GM18498 (cell line): ENCODE measurements around the gene P2RY8.
"Not testable (repeated sequence)": the region's sequence is repeated elsewhere in the genome, so short reads cannot be mapped to it uniquely, and the experiment has no call there.

Experiments used
- ATAC-seq: cut with Tn5 transposase; IDR thresholded peaks from one replicate; pipeline ENCODE4 v1.9.1; 2021; ENCODE audit warnings: mild to moderate bottlenecking, moderate library complexity; ENCODE audit not compliant: unreplicated experiment

P2RY8 gene

GRCh38 chrX:1447969-1448572 is 88.9 kb downstream of the P2RY8 start:
- ATAC-seq = not testable (repeated sequence)

DNA sequence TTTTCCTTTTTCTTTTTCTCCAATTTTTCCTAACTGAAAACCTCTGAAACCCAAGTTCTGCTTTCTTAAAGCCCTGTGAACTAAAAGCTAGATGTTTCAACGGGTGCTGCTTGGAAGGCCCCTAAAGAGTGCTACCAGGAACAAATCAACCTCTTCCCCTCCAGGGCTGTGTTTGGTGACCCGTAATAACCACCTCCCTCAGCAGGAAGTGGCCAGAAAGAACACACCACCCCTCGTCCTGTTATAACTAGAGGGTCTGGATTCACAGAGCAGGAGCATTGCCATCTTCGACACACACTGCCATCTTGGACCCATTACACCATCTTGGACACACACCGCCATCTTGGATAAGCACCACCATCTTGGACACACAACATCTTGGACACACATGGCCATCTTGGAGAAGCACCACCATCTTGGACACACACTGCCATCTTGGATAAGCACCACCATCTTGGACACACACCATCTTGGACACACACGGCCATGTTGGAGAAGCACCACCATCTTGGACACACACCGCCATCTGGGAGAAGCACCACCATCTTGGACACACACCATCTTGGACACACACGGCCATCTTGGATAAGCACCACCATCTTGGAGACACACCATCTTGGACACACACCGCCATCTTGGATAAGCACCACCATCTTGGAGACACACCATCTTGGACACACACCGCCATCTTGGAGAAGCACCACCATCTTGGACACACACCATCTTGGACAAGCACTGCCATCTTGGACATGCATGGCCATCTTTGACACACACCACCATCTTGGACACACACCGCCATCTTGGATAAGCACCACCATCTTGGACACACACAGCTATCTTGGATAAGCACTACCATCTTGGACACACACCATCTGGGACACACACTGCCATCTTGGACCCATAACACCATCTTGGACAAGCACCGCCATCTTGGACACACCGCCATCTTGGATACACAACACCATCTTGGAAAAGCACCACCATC is 89.7 kb downstream of the P2RY8 start:
- ATAC-seq = not testable (repeated sequence)

DNA sequence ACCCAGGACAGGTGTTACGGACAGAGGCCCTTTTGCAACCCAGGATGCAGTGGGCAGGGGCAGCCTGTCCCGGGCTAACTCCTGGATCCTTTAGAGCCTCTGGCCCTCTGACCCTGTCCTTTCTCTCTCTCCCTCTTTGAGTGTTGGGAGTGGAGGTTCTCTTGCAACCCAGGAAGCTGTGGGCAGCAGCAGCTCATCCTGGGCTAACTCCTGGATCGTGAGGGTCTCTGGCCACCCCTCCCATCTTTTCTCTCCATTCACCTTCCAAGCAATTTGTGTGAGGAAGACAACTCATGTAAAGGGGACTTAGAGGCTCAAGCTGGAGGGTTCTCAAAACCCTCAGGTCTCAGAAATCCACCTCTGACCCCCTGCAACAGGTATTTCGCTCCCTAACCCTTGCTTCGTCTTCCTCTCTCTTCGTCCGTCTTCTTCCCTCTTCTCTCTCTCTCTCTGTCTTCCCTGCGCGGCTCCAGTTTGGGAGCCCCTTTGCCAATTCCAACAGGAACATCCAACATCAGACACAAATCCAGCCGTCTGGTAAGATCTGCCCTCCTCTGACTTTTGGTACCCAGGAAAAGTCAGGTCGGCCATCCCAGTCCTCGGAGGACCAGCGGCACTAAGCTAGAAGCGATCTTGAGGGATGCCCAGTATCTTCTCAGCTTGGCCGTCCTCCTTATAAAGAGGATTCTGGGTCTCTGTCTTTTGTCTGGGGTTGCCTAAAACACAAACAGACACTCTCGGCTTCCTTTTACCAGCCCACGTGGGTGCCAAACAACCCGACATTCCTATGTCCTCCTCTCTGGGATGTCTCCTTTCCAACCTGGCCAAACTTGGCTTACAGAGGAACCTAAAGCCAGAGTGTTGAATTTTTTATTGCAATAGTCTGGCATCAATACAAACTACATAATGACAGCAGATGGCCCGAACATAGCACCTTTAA is 92.2 kb downstream of the P2RY8 start:
- ATAC-seq = no peak

- ATAC-seq = no peak
These were observed 93.4 kb downstream of the P2RY8 start for GRCh38 chrX:1443496-1444075.

DNA sequence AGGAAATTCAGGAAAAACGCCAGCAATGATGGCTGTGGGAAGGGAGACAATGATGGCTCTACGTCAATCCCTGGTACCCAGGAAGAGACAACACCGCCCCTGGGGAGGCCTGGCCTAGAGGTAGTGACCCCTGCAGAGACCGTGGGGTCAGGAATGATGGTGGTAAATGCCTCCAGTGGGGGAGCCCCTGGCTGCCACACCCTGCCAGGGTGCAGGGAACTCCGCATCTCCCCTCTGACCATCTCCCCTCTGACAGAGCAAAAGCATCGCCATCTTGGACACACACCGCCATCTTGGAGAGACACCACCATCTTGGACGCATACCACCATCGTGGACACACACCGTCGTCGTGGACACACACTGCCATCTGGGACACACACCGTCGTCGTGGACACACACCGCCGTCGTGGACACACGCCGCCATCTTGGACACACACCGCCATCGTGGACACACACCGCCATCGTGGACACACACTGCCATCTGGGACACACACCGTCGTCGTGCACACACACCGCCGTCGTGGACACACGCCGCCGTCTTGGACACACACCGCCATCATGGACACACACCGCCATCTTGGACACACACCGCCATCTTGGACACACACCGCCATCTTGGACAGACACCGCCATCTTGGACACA is 94.1 kb downstream of the P2RY8 start:
- no peak for ATAC-seq

- no peak for ATAC-seq
These were observed 94.8 kb downstream of the P2RY8 start for GRCh38 chrX:1442016-1442665.

- ATAC-seq = no peak
These were observed 96.5 kb downstream of the P2RY8 start for GRCh38 chrX:1440506-1440905.

GRCh38 chrX:1435241-1435895 is 101.6 kb downstream of the P2RY8 start:
- ATAC-seq = no peak

GRCh38 chrX:1434871-1435240 is 102.1 kb downstream of the P2RY8 start:
- no peak for ATAC-seq

GRCh38 chrX:1433646-1434357 is 103.2 kb downstream of the P2RY8 start:
- no peak for ATAC-seq

DNA sequence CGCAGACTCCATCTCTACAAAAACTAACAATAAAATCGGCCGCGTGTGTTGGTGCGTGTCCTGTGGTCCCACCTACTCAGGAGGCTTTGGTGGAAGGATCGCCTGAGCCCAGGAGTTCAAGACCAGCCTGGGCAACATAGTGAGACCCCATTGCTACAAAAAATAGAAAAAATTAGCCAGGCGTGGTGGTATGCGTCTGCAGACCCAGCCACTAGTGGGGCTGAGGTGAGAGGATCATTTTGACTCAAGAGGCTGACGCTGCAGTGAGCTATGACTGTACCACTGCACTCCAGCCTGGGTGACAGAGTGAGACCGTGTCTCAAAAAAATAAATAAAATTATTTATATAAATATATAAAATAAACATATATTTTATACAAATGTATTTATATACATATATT is 106.5 kb downstream of the P2RY8 start:
- no peak for ATAC-seq

GRCh38 chrX:1427756-1428155 is 109.2 kb downstream of the P2RY8 start:
- no peak for ATAC-seq

GRCh38 chrX:1426321-1426720 is 110.7 kb downstream of the P2RY8 start:
- ATAC-seq = not testable (repeated sequence)

DNA sequence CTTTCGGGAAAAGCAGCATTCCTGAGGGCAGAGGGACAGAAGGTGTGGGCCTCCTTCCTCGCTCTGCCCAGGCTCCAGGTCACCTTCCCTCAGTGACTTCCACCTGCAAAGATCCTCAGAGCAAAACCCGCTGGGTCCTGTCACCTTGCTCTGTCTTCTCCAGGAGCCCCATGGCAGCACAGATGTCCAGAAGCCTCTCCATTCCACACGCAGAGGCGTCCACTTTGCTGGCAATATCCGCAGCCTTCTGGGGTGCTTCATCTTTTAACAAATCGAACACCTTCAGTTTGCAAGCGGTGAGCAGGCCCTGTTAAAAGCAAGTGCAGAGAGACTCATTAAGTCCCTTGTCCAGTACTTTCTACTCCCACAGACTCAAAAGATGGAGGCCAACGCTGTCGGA is 111.6 kb downstream of the P2RY8 start:
- no peak for ATAC-seq

DNA sequence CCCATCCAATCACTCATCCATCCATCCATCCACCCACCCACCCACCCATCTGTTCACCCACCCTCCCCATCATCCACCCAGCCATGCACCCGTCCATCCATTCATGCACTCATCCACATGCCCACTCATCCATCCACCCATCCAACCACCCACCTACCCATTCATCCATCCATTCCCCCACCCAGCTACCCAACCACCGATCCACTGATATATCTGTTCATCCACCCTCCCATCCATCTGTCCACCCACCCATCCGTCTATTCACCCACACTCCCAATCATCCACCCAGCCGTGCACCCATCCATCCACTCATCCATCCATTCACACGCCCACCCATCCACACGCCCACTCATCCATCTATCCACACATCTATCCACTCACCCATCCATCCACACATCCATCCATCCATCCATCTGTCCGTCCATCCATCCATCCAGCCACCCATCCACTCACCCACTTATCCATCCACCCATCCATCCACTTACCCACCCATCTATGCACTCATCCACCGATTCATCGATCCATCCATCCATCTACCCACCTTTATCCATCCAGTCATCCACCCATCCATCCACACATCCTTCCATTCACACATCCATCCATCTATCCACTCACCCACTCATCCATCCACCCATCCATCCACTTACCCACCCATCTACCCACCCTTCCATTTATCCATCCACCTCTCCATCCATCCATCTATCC is 112.7 kb downstream of the P2RY8 start:
- no peak for ATAC-seq

GRCh38 chrX:1423215-1423614 is 113.8 kb downstream of the P2RY8 start:
- no peak for ATAC-seq

- ATAC-seq = no peak
These were observed 114.9 kb downstream of the P2RY8 start for GRCh38 chrX:1422135-1422465.

GRCh38 chrX:1421433-1422134 is 115.4 kb downstream of the P2RY8 start:
- ATAC-seq = no peak
